Neural cell (in vitro differentiated cells): ENCODE results near the gene SNX30. TPM values are rescaled to one million over a fixed set of nuclear protein-coding genes. Genes with fewer than 3 reads are reported as not detected.

ENCODE experiments used
- H2AFZ ChIP-seq: fragments of 200-600, 300-800 bp; sonication (generic), shearing (Covaris generic); 2 replicates; pipeline ENCODE4 v1.6.0; 2014; ENCODE audit warnings: low read depth, mild to moderate bottlenecking, antibody characterized with exemption, low read length, moderate library complexity
- H3F3A ChIP-seq: fragments of 200-600 bp; shearing (Covaris generic); 2 replicates; pipeline ENCODE4 v1.6.1; 2016; ENCODE audit warnings: mild to moderate bottlenecking, moderate library complexity, mixed read lengths, antibody characterized with exemption, low read length; ENCODE audit not compliant: insufficient read depth, poor library complexity, severe bottlenecking
- H3K27ac ChIP-seq: fragments of 200-600, 300-800 bp; sonication (generic), shearing (Covaris generic); 2 replicates; pipeline ENCODE4 v1.5.1; 2014; ENCODE audit warnings: mild to moderate bottlenecking, low read length, moderate library complexity
- H3K27me3 ChIP-seq: fragments of 300-800, 200-600 bp; sonication (generic), shearing (Covaris generic); 2 replicates; pipeline ENCODE4 v1.6.0; 2014; ENCODE audit warnings: mild to moderate bottlenecking, low read depth, low read length, moderate library complexity; ENCODE audit not compliant: insufficient read depth
- H3K36me3 ChIP-seq: fragments of 300-800, 200-600 bp; sonication (generic), shearing (Covaris generic); 2 replicates; pipeline ENCODE4 v1.5.1; 2014; ENCODE audit warnings: mild to moderate bottlenecking, antibody characterized with exemption, low read length, moderate library complexity; ENCODE audit not compliant: insufficient read depth
- H3K4me2 ChIP-seq: fragments of 300-800, 200-600 bp; sonication (generic), shearing (Covaris generic); 2 replicates; pipeline ENCODE4 v1.6.0; 2014; ENCODE audit warnings: mild to moderate bottlenecking, low read length
- H3K4me3 ChIP-seq: fragments of 300-800, 200-600 bp; sonication (generic), shearing (Covaris generic); 2 replicates; pipeline ENCODE4 v1.5.1; 2014; ENCODE audit warnings: mild to moderate bottlenecking, low read length, moderate library complexity
- H3K79me2 ChIP-seq: fragments of 200-600 bp; shearing (Covaris generic); replicated peaks from 2 replicates; pipeline ENCODE4 v1.6.0; 2014; ENCODE audit warnings: mild to moderate bottlenecking, low read length, moderate library complexity; ENCODE audit not compliant: insufficient read depth
- H3K9ac ChIP-seq: fragments of 300-800, 200-600 bp; sonication (generic), shearing (Covaris generic); 2 replicates; pipeline ENCODE4 v1.6.1; 2016; ENCODE audit warnings: mild to moderate bottlenecking, low read length, mixed read lengths
- H3K9me2 ChIP-seq: fragments of 200-600 bp; shearing (Covaris generic); 2 replicates; pipeline ENCODE4 v1.6.1; 2016; ENCODE audit warnings: mild to moderate bottlenecking, low read length, mixed read lengths; ENCODE audit not compliant: insufficient read depth
- H3K9me3 ChIP-seq: fragments of 200-600, 300-800 bp; sonication (generic), shearing (Covaris generic); 2 replicates; pipeline ENCODE4 v1.6.1; 2016; ENCODE audit warnings: mild to moderate bottlenecking, mixed run types, low read length, moderate library complexity, mixed read lengths
- H4K20me1 ChIP-seq: fragments of 200-600 bp; shearing (Covaris generic); 2 replicates; pipeline ENCODE4 v1.6.1; 2016; ENCODE audit warnings: mild to moderate bottlenecking, mixed run types; ENCODE audit not compliant: insufficient read depth
- CTCF ChIP-seq: fragments of 450-650 bp; IDR thresholded peaks from 2 replicates; pipeline ENCODE4 v1.5.1; 2014; ENCODE audit warnings: antibody characterized with exemption, mild to moderate bottlenecking, moderate library complexity; ENCODE audit not compliant: poor library complexity, severe bottlenecking
- EP300 ChIP-seq: fragments of 450-650 bp; conservative IDR thresholded peaks from 2 replicates; pipeline ENCODE4 v1.6.1; 2014; ENCODE audit warnings: antibody characterized with exemption, mild to moderate bottlenecking, moderate library complexity; ENCODE audit not compliant: poor library complexity, severe bottlenecking
- EZH2 ChIP-seq: fragments of 200-600, 300-800 bp; shearing (Covaris generic), sonication (generic); IDR thresholded peaks from 2 replicates; pipeline ENCODE4 v1.6.1; 2014; ENCODE audit warnings: antibody characterized with exemption, low read length, borderline replicate concordance, mild to moderate bottlenecking; ENCODE audit not compliant: insufficient read depth, poor library complexity, severe bottlenecking
- MXI1 ChIP-seq: fragments of 450-650 bp; conservative IDR thresholded peaks from 2 replicates; pipeline ENCODE4 v1.6.1; 2014; ENCODE audit warnings: antibody characterized with exemption, mild to moderate bottlenecking; ENCODE audit not compliant: poor library complexity, severe bottlenecking
- POLR2AphosphoS5 ChIP-seq: IDR thresholded peaks from 2 replicates; pipeline ENCODE4 v1.6.1; 2012
- RAD21 ChIP-seq: fragments of 450-650 bp; conservative IDR thresholded peaks from 2 replicates; pipeline ENCODE4 v1.6.1; 2014; ENCODE audit warnings: antibody characterized with exemption, mild to moderate bottlenecking, moderate library complexity
- REST ChIP-seq: IDR thresholded peaks from 2 replicates; pipeline ENCODE4 v1.6.1; 2012; ENCODE audit warnings: borderline replicate concordance
- SMC3 ChIP-seq: fragments of 450-650 bp; conservative IDR thresholded peaks from 2 replicates; pipeline ENCODE4 v1.6.1; 2014; ENCODE audit warnings: antibody characterized with exemption, mild to moderate bottlenecking, moderate library complexity; ENCODE audit not compliant: poor library complexity
- TAF1 ChIP-seq: IDR thresholded peaks from 2 replicates; pipeline ENCODE4 v1.6.1; 2012; ENCODE audit warnings: low read depth
- polyA plus RNA-seq: library from polyadenylated mRNA; depleted of rRNA; stranded (reverse); fragments of >200 nt; gene quantifications from 2 replicates; pipeline ENCODE4 v1.2.3, GENCODE V29; 2014

The SNX30 gene
- polyA plus RNA-seq, 1 donor from 2014 or later, result 30.0 TPM

GRCh38 chr9:112905084-112905483 lies 154.5 kb downstream of the SNX30 start:
- H3K4me3 ChIP-seq, result no peak overlapping the region
- no peak overlapping the region for H3K4me2 ChIP-seq
- H3K36me3 ChIP-seq, result no peaks in the 10 kb centered on the region
- H3K79me2 ChIP-seq, result no peaks in the 10 kb centered on the region
- no peak overlapping the region for H3K27ac ChIP-seq
- no peaks in the 10 kb centered on the region for H3K9me2 ChIP-seq
- TF ChIP-seq MXI1 (no peak), RAD21 (no peak), REST (no peak), CTCF (no peak), TAF1 (no peak), EZH2 (no peak), EP300 (no peak)
- H4K20me1 ChIP-seq, result no peaks in the 10 kb centered on the region
- H2AFZ ChIP-seq, result no peak overlapping the region
- H3F3A ChIP-seq, result no peaks in the 10 kb centered on the region
- no peak overlapping the region for H3K9ac ChIP-seq
- H3K27me3 ChIP-seq, result no peaks in the 10 kb centered on the region
- no peaks in the 10 kb centered on the region for H3K9me3 ChIP-seq

- no peak overlapping the region for H3K9ac ChIP-seq
- H3K27me3 ChIP-seq, result no peaks in the 10 kb centered on the region
- H3K4me3 ChIP-seq, result no peak overlapping the region
Measured at GRCh38 chr9:112911736-112912135, 161.2 kb downstream of the SNX30 start.

More at GRCh38 chr9:112911736-112912135, 161.2 kb downstream of the SNX30 start:
- no peaks in the 10 kb centered on the region for H3K79me2 ChIP-seq
- H3K27ac ChIP-seq, result no peak overlapping the region
- no peaks in the 10 kb centered on the region for H4K20me1 ChIP-seq
- H2AFZ ChIP-seq, result no peak overlapping the region
- H3K9me2 ChIP-seq, result no peaks in the 10 kb centered on the region
- no peaks in the 10 kb centered on the region for H3K9me3 ChIP-seq
- H3K4me2 ChIP-seq, result no peak overlapping the region
- no peaks in the 10 kb centered on the region for H3F3A ChIP-seq
- H3K36me3 ChIP-seq, result no peaks in the 10 kb centered on the region
- TF ChIP-seq RAD21 (no peak), EZH2 (no peak), TAF1 (no peak), SMC3 (no peak), REST (no peak), CTCF (no peak), MXI1 (no peak), EP300 (no peak), POLR2AphosphoS5 (no peak)
